ENCODE measurements around the gene TANC1. TPM values are rescaled to one million over a fixed set of nuclear protein-coding genes. Genes with fewer than 3 reads are reported as not detected.

Gene TANC1
- total and polyA plus RNA-seq, 11 donors, result 26.6 to 91.1 (median 68.8) TPM

- Histone ChIP-seq H3K27ac (peak overlapping the region in 2 of 12 donors; percentile 7 to 17), H3K36me3 (peaks cover 0 to 11% (median 0%) of the 10 kb centered on the region in 9 donors), H3K4me3 (no peak overlapping the region), H3K9me3 (peaks cover 0 to 11% (median 0%) of the 10 kb centered on the region in 12 donors), H3K27me3 (no peaks in the 10 kb centered on the region), H3K4me1 (peaks cover 0 to 55% (median 28%) of the 10 kb centered on the region in 12 donors)
- 66 to 83% (median 72%) methylated on average over 13 of the region's 13 CpGs for WGBS, 4 donors
- intact Hi-C loops (cut with DNase I), result loop anchor here in 2 of 10 donors (5.0 to 10.0 kb wide), 2 partner anchors 75 to 143 kb away; no protein-coding TSS in a partner anchor
- DNase-seq (peak in 2 of 5 donors; percentile 60 to 70), ATAC-seq (peak in 3 of 4 donors; percentile 28 to 64 (median 31))
- TF ChIP-seq CTCF (IDR thresholded peaks at IDR 0.05) (no peak), POLR2A (IDR thresholded peaks at IDR 0.05) (no peak)
These were observed 73.8 kb downstream of the TANC1 start for GRCh38 chr2:159042115-159042850.

- Histone ChIP-seq H3K27ac (no peak overlapping the region), H3K4me1 (peaks cover 0 to 64% (median 38%) of the 10 kb centered on the region in 12 donors), H3K27me3 (no peaks in the 10 kb centered on the region), H3K36me3 (peaks cover 0 to 13% (median 0%) of the 10 kb centered on the region in 9 donors), H3K4me3 (no peak overlapping the region), H3K9me3 (peaks cover 0 to 6% (median 0%) of the 10 kb centered on the region in 12 donors)
- intact Hi-C loops (cut with DNase I), result loop anchor here in 2 of 10 donors (5.0 to 10.0 kb wide), 2 partner anchors 74 to 141 kb away; no protein-coding TSS in a partner anchor
- ATAC-seq, result no peak
- DNase-seq, result no peak
- 91 to 96% (median 94%) methylated on average over 5 of the region's 5 CpGs for WGBS, 4 donors
- TF ChIP-seq POLR2A (IDR thresholded peaks at IDR 0.05), result no peak
- no peak for TF ChIP-seq CTCF (IDR thresholded peaks at IDR 0.05)
These were observed 75.3 kb downstream of the TANC1 start for GRCh38 chr2:159043710-159044109.

GRCh38 chr2:159044804-159045286, 76.4 kb downstream of the TANC1 start:
- peak overlapping the region in 10 of 12 donors; percentile 9 to 73 (median 46) for H3K27ac ChIP-seq
- no peaks in the 10 kb centered on the region for H3K27me3 ChIP-seq
- peaks cover 0 to 13% (median 0%) of the 10 kb centered on the region in 9 donors for H3K36me3 ChIP-seq
- TF ChIP-seq POLR2A (IDR thresholded peaks at IDR 0.05), result no peak
- no peak for TF ChIP-seq CTCF (IDR thresholded peaks at IDR 0.05)
- WGBS, 4 donors, result 46 to 76% (median 60%) methylated on average over 4 of the region's 4 CpGs
- ATAC-seq (peak; percentile 32 to 52 (median 43)), DNase-seq (peak in 1 of 5 donors; percentile 57)
- peaks cover 0 to 6% (median 0%) of the 10 kb centered on the region in 12 donors for H3K9me3 ChIP-seq
- peaks cover 0 to 69% (median 42%) of the 10 kb centered on the region in 12 donors for H3K4me1 ChIP-seq
- H3K4me3 ChIP-seq, result no peak overlapping the region
- intact Hi-C loops (cut with DNase I), result loop anchor here in 2 of 10 donors (5.0 to 10.0 kb wide), 2 partner anchors 72 to 140 kb away; no protein-coding TSS in a partner anchor
